AG04450 (cell line): ENCODE measurements around the gene PRCD. TPM values are rescaled to one million over a fixed set of nuclear protein-coding genes. Genes with fewer than 3 reads are reported as not detected.

ENCODE experiments used
- CTCF ChIA-PET: fragments of 300-600, 350-600 bp; formaldehyde crosslinking; extraction: SDS; loops from one replicate; lab custom pipeline; 2022; ENCODE audit warnings: antibody characterized with exemption, inconsistent platforms; lab: Charles Lee
- POLR2A ChIA-PET: fragments of 350-600 bp; formaldehyde crosslinking; extraction: SDS; loops from one replicate; lab custom pipeline; 2021; ENCODE audit warnings: antibody characterized with exemption, inconsistent platforms; lab: Yijun Ruan, JAX
- DNase-seq: peaks from one replicate; pipeline ENCODE4 v3.0.0-alpha.2; 2011; ENCODE audit warnings: low read depth, low spot score
- H3K27ac ChIP-seq: one replicate; pipeline ENCODE4 v1.5.1; 2012; ENCODE audit warnings: low read depth, low read length, control low read depth
- H3K27me3 ChIP-seq: one replicate; pipeline ENCODE4 v1.6.0; 2012; ENCODE audit warnings: low read length; ENCODE audit not compliant: control insufficient read depth, insufficient read depth
- H3K4me3 ChIP-seq: 2 replicates; pipeline ENCODE4 v1.5.1; 2011; ENCODE audit warnings: mild to moderate bottlenecking, low read depth, low read length, control low read depth
- H3K9me3 ChIP-seq: 2 replicates; pipeline ENCODE4 v1.5.1; 2012; ENCODE audit warnings: low read length; ENCODE audit not compliant: control insufficient read depth, insufficient read depth
- polyA plus RNA-seq: library from polyadenylated mRNA; depleted of rRNA; stranded (reverse); fragments of >200 nt; gene quantifications from 2 replicates; pipeline ENCODE4 v1.2.3, GENCODE V29; 2011
- TF ChIP-seq, protein P1 (sequence below): IDR thresholded peaks from 2 replicates; pipeline ENCODE4 v1.5.1; 2011; ENCODE audit warnings: low read depth, low read length, control low read depth, inconsistent platforms

Gene PRCD
- polyA plus RNA-seq, 1 experiment, result 0.69 TPM

DNA sequence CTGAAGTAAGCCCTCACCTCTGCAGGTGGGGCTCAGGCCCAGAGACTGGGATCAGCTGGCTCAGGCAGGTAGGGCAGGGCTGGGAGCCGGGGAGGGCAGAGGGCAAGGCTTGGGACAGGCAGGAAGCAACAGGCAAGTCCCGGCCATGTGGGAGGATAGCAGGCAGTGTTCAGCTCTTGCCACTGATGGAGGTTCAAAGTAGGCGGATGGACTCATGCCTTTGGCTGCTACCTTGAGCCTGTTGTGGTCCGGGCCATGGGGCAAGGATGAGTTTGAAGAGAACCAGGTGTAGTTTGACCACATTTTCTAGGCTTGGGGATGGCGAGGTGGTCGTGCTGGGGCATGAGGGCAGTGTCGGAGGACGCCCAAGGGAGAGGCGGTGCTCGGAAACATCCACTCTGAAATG lies 2.7 kb downstream of the PRCD start:
- TF ChIP-seq, protein P1, sequence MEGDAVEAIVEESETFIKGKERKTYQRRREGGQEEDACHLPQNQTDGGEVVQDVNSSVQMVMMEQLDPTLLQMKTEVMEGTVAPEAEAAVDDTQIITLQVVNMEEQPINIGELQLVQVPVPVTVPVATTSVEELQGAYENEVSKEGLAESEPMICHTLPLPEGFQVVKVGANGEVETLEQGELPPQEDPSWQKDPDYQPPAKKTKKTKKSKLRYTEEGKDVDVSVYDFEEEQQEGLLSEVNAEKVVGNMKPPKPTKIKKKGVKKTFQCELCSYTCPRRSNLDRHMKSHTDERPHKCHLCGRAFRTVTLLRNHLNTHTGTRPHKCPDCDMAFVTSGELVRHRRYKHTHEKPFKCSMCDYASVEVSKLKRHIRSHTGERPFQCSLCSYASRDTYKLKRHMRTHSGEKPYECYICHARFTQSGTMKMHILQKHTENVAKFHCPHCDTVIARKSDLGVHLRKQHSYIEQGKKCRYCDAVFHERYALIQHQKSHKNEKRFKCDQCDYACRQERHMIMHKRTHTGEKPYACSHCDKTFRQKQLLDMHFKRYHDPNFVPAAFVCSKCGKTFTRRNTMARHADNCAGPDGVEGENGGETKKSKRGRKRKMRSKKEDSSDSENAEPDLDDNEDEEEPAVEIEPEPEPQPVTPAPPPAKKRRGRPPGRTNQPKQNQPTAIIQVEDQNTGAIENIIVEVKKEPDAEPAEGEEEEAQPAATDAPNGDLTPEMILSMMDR, result no peak
- Histone ChIP-seq H3K4me3 (no peak overlapping the region), H3K9me3 (no peaks in the 10 kb centered on the region), H3K27ac (no peak overlapping the region), H3K27me3 (peaks cover 14% of the 10 kb centered on the region)
- DNase-seq, result no peak
- ChIA-PET POLR2A (no interaction called here), CTCF (interaction anchor here (1.8 to 4.8 kb wide), 2 partner anchors 19 to 81 kb away, joined by 4 to 41 read pairs; no protein-coding TSS in a partner anchor)

DNA sequence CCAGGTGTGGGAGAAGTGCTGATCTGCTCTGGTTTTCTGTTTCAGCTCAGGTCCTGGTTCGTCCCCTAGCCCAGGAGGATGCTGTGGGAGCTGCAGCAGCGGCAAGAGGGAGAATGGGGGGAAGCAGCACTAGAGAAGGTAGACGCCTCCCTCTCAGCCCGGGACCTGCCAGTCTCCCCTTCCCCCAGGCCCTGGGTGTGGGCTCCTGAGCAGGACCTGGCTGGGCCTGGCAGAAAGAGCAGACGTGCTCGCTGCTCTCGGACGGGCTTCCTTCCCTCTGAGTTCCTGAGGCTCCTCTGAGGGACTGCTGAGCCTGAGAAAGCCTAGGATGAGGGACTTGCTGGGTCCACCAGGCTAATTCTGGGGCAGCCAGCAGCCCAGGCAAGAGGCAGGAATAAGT lies 3.1 kb downstream of the PRCD start:
- TF ChIP-seq, protein P1, result no peak
- POLR2A ChIA-PET, result no interaction called here
- H3K27ac ChIP-seq, result no peak overlapping the region
- CTCF ChIA-PET, result interaction anchor here (1.8 to 4.8 kb wide), 2 partner anchors 19 to 81 kb away, joined by 4 to 41 read pairs; no protein-coding TSS in a partner anchor
- no peaks in the 10 kb centered on the region for H3K9me3 ChIP-seq
- no peak overlapping the region for H3K4me3 ChIP-seq
- no peak for DNase-seq
- peaks cover 14% of the 10 kb centered on the region for H3K27me3 ChIP-seq

DNA sequence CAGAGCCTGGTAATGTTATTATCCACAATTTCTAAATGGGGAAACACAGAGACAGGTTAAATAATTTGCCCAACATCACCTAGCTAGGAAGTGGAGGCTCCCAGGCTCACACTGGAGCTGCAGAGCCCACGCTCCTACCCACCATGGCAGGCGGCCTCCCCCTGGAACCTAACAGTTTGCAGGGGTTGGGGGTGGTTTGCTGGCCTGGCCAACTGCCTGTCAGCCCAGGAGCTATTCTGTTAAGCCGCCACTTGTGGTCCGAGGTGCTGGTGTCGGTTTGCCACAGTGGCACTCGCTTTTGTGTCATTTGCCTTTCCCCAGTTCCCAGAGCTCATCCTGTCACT lies 3.6 kb downstream of the PRCD start:
- H3K27me3 ChIP-seq, result peaks cover 10% of the 10 kb centered on the region
- no peak for DNase-seq
- H3K27ac ChIP-seq, result no peak overlapping the region
- no peaks in the 10 kb centered on the region for H3K9me3 ChIP-seq
- CTCF ChIA-PET, result interaction anchor here (1.8 to 4.8 kb wide), 2 partner anchors 20 to 80 kb away, joined by 4 to 41 read pairs; no protein-coding TSS in a partner anchor
- TF ChIP-seq, protein P1, result no peak
- POLR2A ChIA-PET, result no interaction called here
- H3K4me3 ChIP-seq, result no peak overlapping the region

DNA sequence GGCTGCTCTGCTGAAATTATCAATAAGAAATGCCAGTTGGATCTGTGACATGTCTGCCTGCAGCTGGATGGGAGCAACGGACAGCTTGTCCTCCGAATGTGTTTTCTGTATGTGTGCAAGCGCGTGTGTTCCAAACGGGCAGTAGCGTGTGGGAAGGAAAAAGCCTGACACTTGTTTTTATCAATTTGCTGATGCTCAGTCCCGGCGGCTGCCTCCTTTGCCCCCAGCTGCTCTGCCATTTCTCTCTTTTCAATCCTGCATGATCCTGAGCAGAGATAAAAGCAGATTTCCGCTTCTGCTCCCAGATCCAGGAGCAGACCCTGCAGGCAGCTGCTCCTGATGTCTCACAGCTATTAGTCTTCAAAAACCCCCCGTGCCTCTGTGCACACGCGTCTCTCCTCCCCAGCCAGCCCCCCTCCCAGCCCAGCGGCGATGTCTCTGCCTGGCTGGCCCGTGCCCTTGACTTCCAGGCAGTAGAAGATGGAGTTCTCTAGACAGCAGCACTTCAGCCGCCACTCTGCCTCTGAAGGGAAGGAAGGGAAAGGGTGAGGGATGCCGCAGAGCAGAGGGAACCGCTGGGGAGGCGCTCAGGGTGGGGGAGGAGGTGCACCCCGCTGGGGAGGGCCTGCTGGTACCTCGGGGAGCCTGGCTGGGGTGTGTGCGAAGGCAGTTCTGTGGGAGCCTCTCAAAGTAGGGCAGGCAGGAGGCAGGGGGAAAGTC lies 4.1 kb downstream of the PRCD start:
- no peak for DNase-seq
- TF ChIP-seq, protein P1, result no peak
- H3K27ac ChIP-seq, result no peak overlapping the region
- H3K9me3 ChIP-seq, result no peaks in the 10 kb centered on the region
- peaks cover 5% of the 10 kb centered on the region for H3K27me3 ChIP-seq
- POLR2A ChIA-PET, result no interaction called here
- no peak overlapping the region for H3K4me3 ChIP-seq
- CTCF ChIA-PET, result interaction anchor here (0.8 to 4.8 kb wide), 3 partner anchors 20 to 80 kb away, joined by 3 to 41 read pairs (median 4); no protein-coding TSS in a partner anchor

DNA sequence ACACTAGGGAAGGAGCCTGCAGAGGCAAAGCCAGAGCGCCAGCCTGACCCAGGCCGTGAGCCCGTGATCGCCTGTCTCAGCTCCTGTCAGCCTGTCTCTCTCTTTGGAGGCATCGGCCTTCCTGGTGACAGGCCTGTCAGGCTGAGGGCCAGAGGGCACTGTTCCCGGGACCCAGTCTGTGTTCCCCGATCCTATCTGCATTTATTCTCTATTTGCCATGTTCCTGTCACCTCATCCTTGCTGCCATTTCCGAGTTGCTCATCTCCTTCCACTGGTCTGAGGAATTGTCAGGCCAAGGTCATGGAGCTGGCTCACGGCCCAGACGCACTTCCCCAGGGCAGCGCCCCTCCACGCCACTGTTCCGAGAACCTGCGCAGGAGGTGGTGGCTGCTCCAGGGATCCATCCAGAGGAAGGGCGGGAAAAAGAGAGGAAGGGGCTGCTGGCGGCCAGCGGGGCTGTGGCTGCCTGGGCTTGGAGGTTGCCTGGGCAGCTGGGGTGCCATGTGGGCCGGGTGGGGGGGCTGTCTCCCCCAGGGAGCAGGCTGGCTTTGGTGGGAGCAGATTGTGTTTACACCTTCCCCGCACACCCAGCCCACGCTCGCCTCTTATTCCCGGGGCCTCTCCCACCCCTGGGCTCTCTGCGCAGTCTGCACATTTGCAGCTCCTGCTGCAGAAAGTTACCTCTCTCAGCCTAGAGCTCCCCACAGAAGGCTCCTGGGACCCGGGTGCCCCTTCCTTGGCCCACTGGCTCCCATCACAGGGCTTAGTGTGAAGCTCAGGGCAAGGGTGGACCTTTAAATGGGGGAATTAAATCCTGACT lies 4.9 kb downstream of the PRCD start:
- ChIA-PET POLR2A (interaction anchor here (0.9 kb wide), 1 partner anchor 193 kb away, joined by 5 read pairs; the partner anchor contains the start of gene MFSD11), CTCF (interaction anchor here (0.8 to 4.8 kb wide), 4 partner anchors 21 to 170 kb away, joined by 3 to 41 read pairs (median 6); no protein-coding TSS in a partner anchor)
- Histone ChIP-seq H3K4me3 (no peak overlapping the region), H3K9me3 (no peaks in the 10 kb centered on the region), H3K27me3 (peaks cover 2% of the 10 kb centered on the region), H3K27ac (no peak overlapping the region)
- TF ChIP-seq, protein P1, result no peak
- DNase-seq, result no peak
